ENCODE results near the gene FMR1. TPM values are rescaled to one million over a fixed set of nuclear protein-coding genes. Genes with fewer than 3 reads are reported as not detected.

The FMR1 gene
- total RNA-seq, 1 donor from 2014 or later, result 45.6 TPM

DNA sequence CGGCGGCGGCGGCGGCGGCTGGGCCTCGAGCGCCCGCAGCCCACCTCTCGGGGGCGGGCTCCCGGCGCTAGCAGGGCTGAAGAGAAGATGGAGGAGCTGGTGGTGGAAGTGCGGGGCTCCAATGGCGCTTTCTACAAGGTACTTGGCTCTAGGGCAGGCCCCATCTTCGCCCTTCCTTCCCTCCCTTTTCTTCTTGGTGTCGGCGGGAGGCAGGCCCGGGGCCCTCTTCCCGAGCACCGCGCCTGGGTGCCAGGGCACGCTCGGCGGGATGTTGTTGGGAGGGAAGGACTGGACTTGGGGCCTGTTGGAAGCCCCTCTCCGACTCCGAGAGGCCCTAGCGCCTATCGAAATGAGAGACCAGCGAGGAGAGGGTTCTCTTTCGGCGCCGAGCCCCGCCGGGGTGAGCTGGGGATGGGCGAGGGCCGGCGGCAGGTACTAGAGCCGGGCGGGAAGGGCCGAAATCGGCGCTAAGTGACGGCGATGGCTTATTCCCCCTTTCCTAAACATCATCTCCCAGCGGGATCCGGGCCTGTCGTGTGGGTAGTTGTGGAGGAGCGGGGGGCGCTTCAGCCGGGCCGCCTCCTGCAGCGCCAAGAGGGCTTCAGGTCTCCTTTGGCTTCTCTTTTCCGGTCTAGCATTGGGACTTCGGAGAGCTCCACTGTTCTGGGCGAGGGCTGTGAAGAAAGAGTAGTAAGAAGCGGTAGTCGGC lies 528 bp downstream of the FMR1 start:
- H3K4me3 Mint-ChIP-seq (ENCODE audit: unreplicated experiment), result peak overlapping the region; percentile 99
- peak; percentile 26 for DNase-seq (ENCODE audit: low read depth)
- H3K4me1 Mint-ChIP-seq (ENCODE audit: low read depth, unreplicated experiment), result peaks cover 16% of the 10 kb centered on the region
- TF ChIP-seq CTCF (IDR thresholded peaks at IDR 0.05; ENCODE audit: insufficient read depth, low read depth, low read length) (no peak), EZH2 (IDR thresholded peaks at IDR 0.05; ENCODE audit: insufficient read depth, low read length) (no peak)
- peak overlapping the region; percentile 90 for H3K4me2 ChIP-seq (ENCODE audit: low read length)
- FAIRE-seq, result no peak
- H3K27me3 Mint-ChIP-seq (ENCODE audit: low read depth, unreplicated experiment), result no peaks in the 10 kb centered on the region
- peaks cover 50% of the 10 kb centered on the region for H3K79me2 ChIP-seq (ENCODE audit: insufficient read depth, low read length)
- peak overlapping the region; percentile 92 for H3K9ac ChIP-seq (ENCODE audit: low read length)
- H2AFZ ChIP-seq (ENCODE audit: low read depth, low read length), result peak overlapping the region; percentile 66
- peak overlapping the region; percentile 66 for H3K4me3 ChIP-seq (ENCODE audit: insufficient read depth, low read depth, low read length)
- peaks cover 8% of the 10 kb centered on the region for H3K4me1 ChIP-seq (ENCODE audit: insufficient read depth, low read length)
- no peaks in the 10 kb centered on the region for H3K36me3 Mint-ChIP-seq (ENCODE audit: low read depth, unreplicated experiment)
- peaks cover 39% of the 10 kb centered on the region for H4K20me1 ChIP-seq (ENCODE audit: insufficient read depth, low read length)
- H3K9me3 Mint-ChIP-seq (ENCODE audit: unreplicated experiment), result no peaks in the 10 kb centered on the region
- no peaks in the 10 kb centered on the region for H3K36me3 ChIP-seq (ENCODE audit: insufficient read depth, low read length)
- H3K27ac Mint-ChIP-seq (ENCODE audit: unreplicated experiment), result peak overlapping the region; percentile 97
- H3K27ac ChIP-seq (ENCODE audit: low read depth, low read length), result peak overlapping the region; percentile 85
- no peaks in the 10 kb centered on the region for H3K27me3 ChIP-seq (ENCODE audit: insufficient read depth, low read length)
- H3K9me3 ChIP-seq (ENCODE audit: insufficient read depth, low read depth, low read length), result no peaks in the 10 kb centered on the region

- Mint-ChIP-seq H3K4me1 (ENCODE audit: low read depth, unreplicated experiment) (peaks cover 25% of the 10 kb centered on the region), H3K27me3 (ENCODE audit: low read depth, unreplicated experiment) (no peaks in the 10 kb centered on the region), H3K27ac (ENCODE audit: unreplicated experiment) (no peak overlapping the region), H3K9me3 (ENCODE audit: unreplicated experiment) (no peaks in the 10 kb centered on the region), H3K4me3 (ENCODE audit: unreplicated experiment) (peak overlapping the region; percentile 99), H3K36me3 (ENCODE audit: low read depth, unreplicated experiment) (no peaks in the 10 kb centered on the region)
- H4K20me1 ChIP-seq (ENCODE audit: insufficient read depth, low read length), result peaks cover 50% of the 10 kb centered on the region
- FAIRE-seq (no peak), DNase-seq (ENCODE audit: low read depth) (no peak)
- H3K4me3 ChIP-seq (ENCODE audit: insufficient read depth, low read depth, low read length), result peak overlapping the region; percentile 66
- H2AFZ ChIP-seq (ENCODE audit: low read depth, low read length), result no peak overlapping the region
- peak overlapping the region; percentile 90 for H3K4me2 ChIP-seq (ENCODE audit: low read length)
- H3K27ac ChIP-seq (ENCODE audit: low read depth, low read length), result no peak overlapping the region
- H3K27me3 ChIP-seq (ENCODE audit: insufficient read depth, low read length), result no peaks in the 10 kb centered on the region
- peak overlapping the region; percentile 92 for H3K9ac ChIP-seq (ENCODE audit: low read length)
- peaks cover 64% of the 10 kb centered on the region for H3K79me2 ChIP-seq (ENCODE audit: insufficient read depth, low read length)
- peaks cover 8% of the 10 kb centered on the region for H3K4me1 ChIP-seq (ENCODE audit: insufficient read depth, low read length)
- H3K36me3 ChIP-seq (ENCODE audit: insufficient read depth, low read length), result no peaks in the 10 kb centered on the region
- TF ChIP-seq CTCF (IDR thresholded peaks at IDR 0.05; ENCODE audit: insufficient read depth, low read depth, low read length) (no peak), EZH2 (IDR thresholded peaks at IDR 0.05; ENCODE audit: insufficient read depth, low read length) (no peak)
- no peaks in the 10 kb centered on the region for H3K9me3 ChIP-seq (ENCODE audit: insufficient read depth, low read depth, low read length)
Measured at GRCh38 chrX:147913570-147913969, 1.9 kb downstream of the FMR1 start.

DNA sequence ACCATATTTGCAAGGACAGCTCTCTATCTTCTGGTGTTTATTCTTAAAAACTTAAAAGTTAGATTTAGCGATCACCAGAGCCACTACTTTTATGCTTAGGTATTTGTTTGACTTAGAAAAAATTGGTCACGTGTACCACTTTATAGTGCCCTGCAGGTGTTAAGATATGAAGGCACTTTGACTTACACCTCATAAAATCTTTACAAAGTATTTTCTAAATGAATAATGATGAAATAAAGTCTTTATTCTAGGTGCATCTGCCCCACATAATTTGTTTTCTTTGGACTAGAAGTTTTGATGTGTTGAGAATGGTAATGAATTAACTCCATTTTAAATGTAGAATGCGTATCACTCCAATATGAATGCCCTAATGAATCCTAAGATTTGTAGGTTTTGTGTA lies 2.9 kb downstream of the FMR1 start:
- TF ChIP-seq CTCF (IDR thresholded peaks at IDR 0.05; ENCODE audit: insufficient read depth, low read depth, low read length) (no peak), EZH2 (IDR thresholded peaks at IDR 0.05; ENCODE audit: insufficient read depth, low read length) (no peak)
- Mint-ChIP-seq H3K36me3 (ENCODE audit: low read depth, unreplicated experiment) (no peaks in the 10 kb centered on the region), H3K27ac (ENCODE audit: unreplicated experiment) (peak overlapping the region; percentile 24), H3K27me3 (ENCODE audit: low read depth, unreplicated experiment) (no peaks in the 10 kb centered on the region), H3K4me3 (ENCODE audit: unreplicated experiment) (peak overlapping the region; percentile 99), H3K4me1 (ENCODE audit: low read depth, unreplicated experiment) (peaks cover 25% of the 10 kb centered on the region), H3K9me3 (ENCODE audit: unreplicated experiment) (no peaks in the 10 kb centered on the region)
- no peaks in the 10 kb centered on the region for H3K27me3 ChIP-seq (ENCODE audit: insufficient read depth, low read length)
- peaks cover 50% of the 10 kb centered on the region for H4K20me1 ChIP-seq (ENCODE audit: insufficient read depth, low read length)
- H3K9ac ChIP-seq (ENCODE audit: low read length), result no peak overlapping the region
- no peaks in the 10 kb centered on the region for H3K36me3 ChIP-seq (ENCODE audit: insufficient read depth, low read length)
- DNase-seq (ENCODE audit: low read depth) (no peak), FAIRE-seq (peak; percentile 74)
- peak overlapping the region; percentile 90 for H3K4me2 ChIP-seq (ENCODE audit: low read length)
- H3K27ac ChIP-seq (ENCODE audit: low read depth, low read length), result no peak overlapping the region
- no peaks in the 10 kb centered on the region for H3K9me3 ChIP-seq (ENCODE audit: insufficient read depth, low read depth, low read length)
- no peak overlapping the region for H3K4me3 ChIP-seq (ENCODE audit: insufficient read depth, low read depth, low read length)
- peaks cover 8% of the 10 kb centered on the region for H3K4me1 ChIP-seq (ENCODE audit: insufficient read depth, low read length)
- no peak overlapping the region for H2AFZ ChIP-seq (ENCODE audit: low read depth, low read length)
- peaks cover 74% of the 10 kb centered on the region for H3K79me2 ChIP-seq (ENCODE audit: insufficient read depth, low read length)
